Immature natural killer cell (primary cell): ENCODE data around the gene PLIN4. TPM values are rescaled to one million over a fixed set of nuclear protein-coding genes. Genes with fewer than 3 reads are reported as not detected.

Source experiments
- DNase-seq, 3 donors: peaks; one replicate each; pipeline ENCODE4 v3.0.0; 2022; ENCODE audit warnings: mixed read lengths in 1 of 3
- H3K27ac Mint-ChIP-seq, 6 donors: one replicate each; pipeline ENCODE4 v1.8.0; 2020; ENCODE audit warnings: mixed read lengths in 6 of 6, mild to moderate bottlenecking in 5 of 6, inconsistent platforms in 4 of 6, moderate library complexity in 3 of 6
- H3K27me3 Mint-ChIP-seq, 3 donors: one replicate each; pipeline ENCODE4 v1.8.0; 2020 to 2021; ENCODE audit warnings: low read depth in 3 of 3, mild to moderate bottlenecking in 3 of 3, mixed read lengths in 3 of 3, moderate library complexity in 3 of 3, inconsistent platforms in 1 of 3
- H3K36me3 Mint-ChIP-seq, 3 donors: one replicate each; pipeline ENCODE4 v1.8.0; 2020; ENCODE audit warnings: mixed read lengths in 3 of 3, inconsistent platforms in 2 of 3, mild to moderate bottlenecking in 2 of 3
- H3K4me1 Mint-ChIP-seq, 2 donors: one replicate each; pipeline ENCODE4 v1.8.0; 2020; ENCODE audit warnings: inconsistent platforms in 2 of 2, mild to moderate bottlenecking in 2 of 2, mixed read lengths in 2 of 2, moderate library complexity in 1 of 2
- H3K4me3 Mint-ChIP-seq, 5 donors: one replicate each; pipeline ENCODE4 v1.8.0; 2020; ENCODE audit warnings: mild to moderate bottlenecking in 5 of 5, mixed read lengths in 5 of 5, inconsistent platforms in 3 of 5, moderate library complexity in 3 of 5
- H3K9me3 Mint-ChIP-seq, 6 donors: one replicate each; pipeline ENCODE4 v1.8.0; 2020; ENCODE audit warnings: mild to moderate bottlenecking in 6 of 6, mixed read lengths in 6 of 6, inconsistent platforms in 4 of 6, moderate library complexity in 3 of 6
- polyA plus RNA-seq, 3 donors: library from polyadenylated mRNA; unstranded; fragments of 300-500 nt; fragmentation: Illumina TruSeq; gene quantifications; one replicate each; pipeline ENCODE4 v1.2.3, GENCODE V29; 2021

The PLIN4 gene
- polyA plus RNA-seq, 3 donors from 2014 or later, result 0.03 to 0.20 TPM; not detected in 1

GRCh38 chr19:4525563-4526002 lies 7.3 kb upstream of the PLIN4 start:
- Mint-ChIP-seq H3K27me3 (peaks cover 1 to 5% (median 2%) of the 10 kb centered on the region in 3 donors), H3K4me3 (no peak overlapping the region), H3K4me1 (no peaks in the 10 kb centered on the region), H3K27ac (no peak overlapping the region), H3K36me3 (no peaks in the 10 kb centered on the region), H3K9me3 (no peaks in the 10 kb centered on the region)
- no peak for DNase-seq

DNA sequence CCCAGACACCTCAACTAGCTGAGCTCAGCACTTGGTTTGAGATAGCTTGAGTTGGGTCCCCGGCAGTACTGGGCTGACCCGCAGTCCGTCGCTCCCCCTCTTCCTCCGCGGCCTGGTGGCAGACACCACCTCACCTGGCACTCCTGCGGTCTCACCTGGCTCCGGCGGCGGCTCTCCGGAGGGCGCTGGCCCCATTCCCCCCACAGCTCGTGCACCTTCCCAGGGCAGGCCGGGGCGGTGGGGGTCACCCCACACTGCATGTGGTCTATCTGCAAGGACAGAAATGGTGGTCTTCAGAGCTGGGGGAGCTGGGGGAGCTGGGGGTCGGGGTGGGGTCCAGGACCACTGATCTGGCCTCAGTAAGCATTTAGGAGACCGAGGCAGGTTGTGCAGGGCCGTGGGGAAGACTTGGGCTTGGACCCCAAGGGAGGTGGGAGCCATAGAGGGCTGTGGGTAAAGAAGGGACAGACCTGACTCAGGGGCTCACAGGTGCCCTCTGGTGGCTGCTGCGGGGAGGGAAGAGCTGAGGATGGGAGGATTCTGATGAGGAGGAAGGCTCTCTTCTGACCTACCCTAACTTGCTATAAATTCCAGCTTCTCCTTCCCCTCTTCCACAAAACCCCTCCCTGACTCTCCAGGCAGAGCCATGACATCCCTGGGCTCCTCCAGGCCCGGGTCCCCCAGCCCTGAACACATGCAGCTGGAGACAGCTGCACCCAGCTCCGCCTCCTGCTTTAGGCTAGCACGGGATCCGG lies 6.7 kb upstream of the PLIN4 start:
- H3K4me3 Mint-ChIP-seq, result no peak overlapping the region
- H3K27ac Mint-ChIP-seq, result no peak overlapping the region
- peaks cover 1 to 5% (median 2%) of the 10 kb centered on the region in 3 donors for H3K27me3 Mint-ChIP-seq
- DNase-seq, result peak; percentile 29 to 51 (median 49)
- H3K9me3 Mint-ChIP-seq, result no peaks in the 10 kb centered on the region
- H3K36me3 Mint-ChIP-seq, result no peaks in the 10 kb centered on the region
- no peaks in the 10 kb centered on the region for H3K4me1 Mint-ChIP-seq

- no peaks in the 10 kb centered on the region for H3K9me3 Mint-ChIP-seq
- peak in 2 of 3 donors; percentile 9 to 14 for DNase-seq
Observed at GRCh38 chr19:4523306-4524110, 5.2 kb upstream of the PLIN4 start.

GRCh38 chr19:4522291-4523002 lies 4.2 kb upstream of the PLIN4 start:
- Mint-ChIP-seq H3K4me1 (no peaks in the 10 kb centered on the region), H3K27ac (no peak overlapping the region), H3K27me3 (peaks cover 2 to 5% (median 4%) of the 10 kb centered on the region in 3 donors), H3K36me3 (no peaks in the 10 kb centered on the region), H3K9me3 (no peaks in the 10 kb centered on the region), H3K4me3 (no peak overlapping the region)
- DNase-seq, result no peak

More at GRCh38 chr19:4523306-4524110, 5.2 kb upstream of the PLIN4 start:
- Mint-ChIP-seq H3K4me3 (no peak overlapping the region), H3K36me3 (no peaks in the 10 kb centered on the region), H3K27me3 (peaks cover 2 to 5% (median 4%) of the 10 kb centered on the region in 3 donors), H3K4me1 (no peaks in the 10 kb centered on the region), H3K27ac (no peak overlapping the region)

- no peaks in the 10 kb centered on the region for H3K36me3 Mint-ChIP-seq
- no peaks in the 10 kb centered on the region for H3K4me1 Mint-ChIP-seq
- H3K9me3 Mint-ChIP-seq, result no peaks in the 10 kb centered on the region
- no peak overlapping the region for H3K27ac Mint-ChIP-seq
- H3K27me3 Mint-ChIP-seq, result peaks cover 2 to 5% (median 4%) of the 10 kb centered on the region in 3 donors
- DNase-seq, result no peak
- no peak overlapping the region for H3K4me3 Mint-ChIP-seq
Observed at GRCh38 chr19:4521888-4522242, 3.6 kb upstream of the PLIN4 start.

GRCh38 chr19:4521170-4521887 lies 3.0 kb upstream of the PLIN4 start:
- Mint-ChIP-seq H3K27ac (peak overlapping the region in 1 of 6 donors; percentile 71), H3K9me3 (no peaks in the 10 kb centered on the region), H3K4me1 (no peaks in the 10 kb centered on the region), H3K36me3 (no peaks in the 10 kb centered on the region), H3K4me3 (no peak overlapping the region), H3K27me3 (peaks cover 2 to 5% (median 4%) of the 10 kb centered on the region in 3 donors)
- no peak for DNase-seq

- Mint-ChIP-seq H3K4me3 (no peak overlapping the region), H3K4me1 (no peaks in the 10 kb centered on the region), H3K9me3 (no peaks in the 10 kb centered on the region), H3K36me3 (no peaks in the 10 kb centered on the region), H3K27ac (no peak overlapping the region), H3K27me3 (peaks cover 2 to 4% (median 2%) of the 10 kb centered on the region in 3 donors)
- DNase-seq, result no peak
Observed at GRCh38 chr19:4519521-4520277, 1.4 kb upstream of the PLIN4 start.

DNA sequence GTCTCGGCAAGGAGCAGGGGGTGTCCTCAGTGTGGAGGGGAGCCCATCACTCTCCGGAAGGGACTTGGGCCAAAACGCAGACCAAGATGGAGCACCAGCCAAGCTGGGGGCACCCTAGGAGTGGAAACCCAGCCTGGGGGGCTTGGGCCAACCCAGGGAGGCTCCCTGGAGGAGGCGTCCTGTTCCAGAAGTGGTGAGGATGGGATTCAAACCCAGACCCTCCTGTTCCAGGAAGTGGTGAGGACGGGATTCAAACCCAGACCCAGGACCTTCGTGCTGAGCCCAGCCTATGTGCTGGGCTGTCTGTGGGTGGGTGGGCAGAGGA lies 848 bp upstream of the PLIN4 start:
- Mint-ChIP-seq H3K36me3 (no peaks in the 10 kb centered on the region), H3K4me3 (no peak overlapping the region), H3K27me3 (peaks cover 2 to 4% (median 2%) of the 10 kb centered on the region in 3 donors), H3K4me1 (no peaks in the 10 kb centered on the region), H3K27ac (no peak overlapping the region), H3K9me3 (no peaks in the 10 kb centered on the region)
- DNase-seq, result no peak

GRCh38 chr19:4517451-4518057 lies 732 bp downstream of the PLIN4 start:
- no peak overlapping the region for H3K27ac Mint-ChIP-seq
- peaks cover 0 to 4% (median 2%) of the 10 kb centered on the region in 3 donors for H3K27me3 Mint-ChIP-seq
- no peaks in the 10 kb centered on the region for H3K4me1 Mint-ChIP-seq
- DNase-seq, result no peak
- H3K9me3 Mint-ChIP-seq, result no peaks in the 10 kb centered on the region
- no peak overlapping the region for H3K4me3 Mint-ChIP-seq
- H3K36me3 Mint-ChIP-seq, result no peaks in the 10 kb centered on the region

DNA sequence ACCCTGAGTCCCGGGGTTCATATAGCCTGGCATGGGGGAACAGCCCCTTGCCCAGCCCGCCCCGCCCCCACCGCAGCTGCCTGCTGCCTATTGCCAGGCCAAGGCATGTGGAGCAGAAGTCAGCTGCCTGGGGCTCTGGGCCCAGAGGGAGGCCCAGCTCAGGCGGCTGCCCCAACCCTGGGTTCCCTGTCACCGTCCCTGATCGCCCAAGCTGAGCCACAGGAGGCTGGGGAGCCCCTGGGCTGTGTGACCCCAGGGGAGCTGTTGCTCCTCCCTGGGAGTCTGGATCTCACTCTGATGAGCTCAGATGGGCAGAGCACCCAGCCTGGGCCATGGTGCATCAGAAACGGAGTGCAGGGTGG lies 1.4 kb downstream of the PLIN4 start:
- no peaks in the 10 kb centered on the region for H3K4me1 Mint-ChIP-seq
- H3K27me3 Mint-ChIP-seq, result peaks cover 0 to 4% (median 2%) of the 10 kb centered on the region in 3 donors
- H3K27ac Mint-ChIP-seq, result no peak overlapping the region
- no peaks in the 10 kb centered on the region for H3K36me3 Mint-ChIP-seq
- DNase-seq, result no peak
- H3K9me3 Mint-ChIP-seq, result no peaks in the 10 kb centered on the region
- no peak overlapping the region for H3K4me3 Mint-ChIP-seq

DNA sequence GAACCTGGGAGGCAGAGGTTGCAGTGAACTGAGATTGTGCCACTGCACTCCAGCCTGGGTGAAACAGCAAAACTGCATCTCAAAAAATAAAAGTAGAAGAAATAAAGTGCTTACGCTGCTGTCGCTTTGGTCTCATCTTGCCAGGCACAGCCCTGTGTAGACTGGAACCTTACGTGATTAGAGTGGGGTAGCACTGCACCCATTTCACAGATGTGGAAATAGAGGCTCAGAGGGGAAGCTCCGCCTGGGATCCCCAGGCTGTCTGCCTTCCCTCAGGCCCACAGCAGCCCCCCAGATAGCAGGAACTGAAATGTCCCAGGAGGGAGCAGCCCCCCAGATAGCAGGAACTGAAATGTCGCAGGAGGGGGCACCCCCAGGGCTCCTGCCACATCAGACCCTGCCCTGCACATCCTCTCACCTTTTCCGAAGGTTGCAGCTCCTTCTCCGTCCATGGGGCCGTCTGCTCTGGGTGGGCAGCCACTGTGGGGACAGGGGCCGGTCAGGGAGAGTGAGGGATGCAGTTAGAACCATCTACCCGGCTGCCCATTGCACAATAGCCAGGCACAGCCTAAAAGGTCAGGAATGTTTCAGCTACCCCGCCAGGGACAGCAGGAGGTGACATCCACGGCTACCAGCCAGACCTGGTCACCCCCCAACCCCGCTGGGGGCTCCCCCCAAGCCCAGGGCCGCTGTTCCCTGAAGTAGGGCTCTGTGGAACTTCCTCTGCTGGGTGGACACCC lies 1.9 kb downstream of the PLIN4 start:
- Mint-ChIP-seq H3K36me3 (no peaks in the 10 kb centered on the region), H3K27me3 (peaks cover 0 to 4% (median 2%) of the 10 kb centered on the region in 3 donors), H3K9me3 (no peaks in the 10 kb centered on the region), H3K4me3 (no peak overlapping the region), H3K4me1 (no peaks in the 10 kb centered on the region), H3K27ac (no peak overlapping the region)
- no peak for DNase-seq

GRCh38 chr19:4515732-4516131 lies 2.6 kb downstream of the PLIN4 start:
- no peaks in the 10 kb centered on the region for H3K9me3 Mint-ChIP-seq

More at GRCh38 chr19:4515732-4516131, 2.6 kb downstream of the PLIN4 start:
- DNase-seq, result no peak
- Mint-ChIP-seq H3K27ac (no peak overlapping the region), H3K27me3 (peaks cover 0 to 4% (median 2%) of the 10 kb centered on the region in 3 donors), H3K36me3 (no peaks in the 10 kb centered on the region), H3K4me1 (no peaks in the 10 kb centered on the region), H3K4me3 (no peak overlapping the region)
